ENCODE measurements around the gene RGS6.

Gene RGS6

GRCh38 chr14:72278316-72278715 lies 346.1 kb downstream of the RGS6 start:
- no peaks in the 10 kb centered on the region for H3K27me3 ChIP-seq (ENCODE audit: control insufficient read depth, low read length)
- H3F3A ChIP-seq (ENCODE audit: control insufficient read depth, insufficient read depth): no peaks in the 10 kb centered on the region
- H3K36me3 ChIP-seq (ENCODE audit: control insufficient read depth, low read length): no peaks in the 10 kb centered on the region
- no peaks in the 10 kb centered on the region for H3K79me2 ChIP-seq (ENCODE audit: control insufficient read depth, low read length)
- H4K20me1 ChIP-seq (ENCODE audit: control insufficient read depth, insufficient read depth, low read depth, low read length): no peaks in the 10 kb centered on the region
- no peak overlapping the region for H3K27ac ChIP-seq (ENCODE audit: low read depth, low read length)
- H3K4me2 ChIP-seq (ENCODE audit: low read length): no peak overlapping the region
- no peaks in the 10 kb centered on the region for H3K4me1 ChIP-seq (ENCODE audit: control insufficient read depth, low read length)
- H3K9me2 ChIP-seq (replicated peaks; ENCODE audit: control insufficient read depth, low read length): no peaks in the 10 kb centered on the region; the same call in 1 of the 2 replicates
- no peak for TF ChIP-seq CTCF (IDR thresholded peaks at IDR 0.05; ENCODE audit: low read depth, low read length, poor library complexity, severe bottlenecking)
- TF ChIP-seq EZH2phosphoT487 (IDR thresholded peaks at IDR 0.05; ENCODE audit: borderline replicate concordance, low read length): no peak
- no peak overlapping the region for H3K4me3 ChIP-seq (ENCODE audit: low read length)
- H3K9me3 ChIP-seq (ENCODE audit: control insufficient read depth, insufficient read depth, low read length): peaks cover 5% of the 10 kb centered on the region; the same call in 1 of the 2 replicates

- no peaks in the 10 kb centered on the region for H3K79me2 ChIP-seq (ENCODE audit: control insufficient read depth, low read length)
- no peaks in the 10 kb centered on the region for H3K4me1 ChIP-seq (ENCODE audit: control insufficient read depth, low read length)
- TF ChIP-seq EZH2phosphoT487 (IDR thresholded peaks at IDR 0.05; ENCODE audit: borderline replicate concordance, low read length) (no peak), CTCF (IDR thresholded peaks at IDR 0.05; ENCODE audit: low read depth, low read length, poor library complexity, severe bottlenecking) (no peak)
- no peaks in the 10 kb centered on the region for H3K27me3 ChIP-seq (ENCODE audit: control insufficient read depth, low read length)
- no peaks in the 10 kb centered on the region for H3F3A ChIP-seq (ENCODE audit: control insufficient read depth, insufficient read depth)
- peaks cover 18% of the 10 kb centered on the region for H3K9me3 ChIP-seq (ENCODE audit: control insufficient read depth, insufficient read depth, low read length)
- no peak overlapping the region for H3K4me2 ChIP-seq (ENCODE audit: low read length)
- H4K20me1 ChIP-seq (ENCODE audit: control insufficient read depth, insufficient read depth, low read depth, low read length): no peaks in the 10 kb centered on the region
- H3K4me3 ChIP-seq (ENCODE audit: low read length): no peak overlapping the region
- H3K9me2 ChIP-seq (replicated peaks; ENCODE audit: control insufficient read depth, low read length): no peaks in the 10 kb centered on the region
- no peaks in the 10 kb centered on the region for H3K36me3 ChIP-seq (ENCODE audit: control insufficient read depth, low read length)
- H3K27ac ChIP-seq (ENCODE audit: low read depth, low read length): no peak overlapping the region
Observed at GRCh38 chr14:72284176-72284575, 351.9 kb downstream of the RGS6 start.

- no peak overlapping the region for H3K4me2 ChIP-seq (ENCODE audit: low read length)
- no peak overlapping the region for H3K27ac ChIP-seq (ENCODE audit: low read depth, low read length)
- no peaks in the 10 kb centered on the region for H3K36me3 ChIP-seq (ENCODE audit: control insufficient read depth, low read length)
- no peaks in the 10 kb centered on the region for H3F3A ChIP-seq (ENCODE audit: control insufficient read depth, insufficient read depth)
- no peaks in the 10 kb centered on the region for H3K79me2 ChIP-seq (ENCODE audit: control insufficient read depth, low read length)
- TF ChIP-seq CTCF (IDR thresholded peaks at IDR 0.05; ENCODE audit: low read depth, low read length, poor library complexity, severe bottlenecking) (no peak), EZH2phosphoT487 (IDR thresholded peaks at IDR 0.05; ENCODE audit: borderline replicate concordance, low read length) (no peak)
- no peaks in the 10 kb centered on the region for H4K20me1 ChIP-seq (ENCODE audit: control insufficient read depth, insufficient read depth, low read depth, low read length)
- H3K9me3 ChIP-seq (ENCODE audit: control insufficient read depth, insufficient read depth, low read length): peaks cover 5% of the 10 kb centered on the region; the same call in 1 of the 2 replicates
- no peaks in the 10 kb centered on the region for H3K27me3 ChIP-seq (ENCODE audit: control insufficient read depth, low read length)
- H3K9me2 ChIP-seq (replicated peaks; ENCODE audit: control insufficient read depth, low read length): no peaks in the 10 kb centered on the region
- no peaks in the 10 kb centered on the region for H3K4me1 ChIP-seq (ENCODE audit: control insufficient read depth, low read length)
- no peak overlapping the region for H3K4me3 ChIP-seq (ENCODE audit: low read length)
Observed at GRCh38 chr14:72290241-72290640, 358.0 kb downstream of the RGS6 start.

Measured in DOHH2 (cell line).